Stimulated activated CD4-positive, alpha-beta T cell treated with anti-CD3 and anti-CD28 coated beads, Interleukin-12 subunit alpha, Interleukin-12 subunit beta, amount 100 ng/mL, for 48 hours (primary cell): Measurements from ENCODE around the gene SYNM.

Source experiments
- DNase-seq, 3 donors: peaks; one replicate each; pipeline ENCODE4 v3.0.0-alpha.2; 2020; ENCODE audit warnings: low read depth in 2 of 3, low spot score in 1 of 3

SYNM gene

DNA sequence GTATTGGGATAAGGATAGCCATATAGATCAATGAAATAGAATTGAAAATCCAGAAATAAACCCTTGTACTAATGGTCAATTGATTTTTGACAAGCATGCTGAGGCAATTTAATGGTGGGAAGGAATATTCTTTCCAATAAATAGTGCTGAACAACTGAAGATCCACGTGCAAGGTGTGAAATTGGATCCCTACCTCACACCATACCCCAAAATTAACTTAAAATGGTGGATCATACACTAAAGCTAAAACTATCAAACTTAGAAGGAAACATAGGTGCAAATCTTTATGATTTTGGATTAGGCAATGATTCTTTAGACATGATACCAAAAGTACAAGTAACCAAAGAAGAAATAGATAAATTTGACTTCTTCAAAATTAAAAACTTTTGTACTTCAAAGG is 22.1 kb upstream of the SYNM start:
- DNase-seq, result no peak

GRCh38 chr15:99084965-99085364 is 19.9 kb upstream of the SYNM start:
- no peak for DNase-seq

GRCh38 chr15:99085413-99086326 is 19.2 kb upstream of the SYNM start:
- DNase-seq, result no peak

- DNase-seq, result no peak
These were observed 18.6 kb upstream of the SYNM start for GRCh38 chr15:99086327-99086667.

DNA sequence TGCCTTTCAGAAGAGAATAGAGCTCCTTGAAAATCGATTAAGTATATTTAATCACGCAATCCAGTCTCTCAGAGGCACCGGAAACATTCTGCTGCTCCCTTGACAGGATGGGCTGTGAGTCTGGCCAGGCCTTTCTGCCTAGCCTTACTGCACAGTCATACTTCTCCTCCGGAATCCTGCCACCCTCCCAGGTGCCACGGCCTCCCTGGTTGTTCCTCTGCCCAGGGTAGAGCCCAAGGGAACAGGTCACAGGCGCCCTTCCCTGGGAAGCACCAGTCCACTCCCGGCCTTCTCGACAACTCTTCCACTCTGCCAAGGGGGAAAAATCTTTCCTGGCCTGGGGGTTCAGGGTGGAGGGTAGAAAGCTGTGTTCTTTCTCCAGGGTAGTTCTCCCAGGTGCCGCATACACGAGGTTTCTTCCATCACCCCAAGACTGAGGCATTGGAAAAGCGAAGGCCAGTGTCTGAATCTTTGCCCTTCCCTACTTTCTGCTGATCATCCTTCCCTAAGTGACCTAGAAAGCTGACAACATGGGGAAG is 17.4 kb upstream of the SYNM start:
- no peak for DNase-seq

DNA sequence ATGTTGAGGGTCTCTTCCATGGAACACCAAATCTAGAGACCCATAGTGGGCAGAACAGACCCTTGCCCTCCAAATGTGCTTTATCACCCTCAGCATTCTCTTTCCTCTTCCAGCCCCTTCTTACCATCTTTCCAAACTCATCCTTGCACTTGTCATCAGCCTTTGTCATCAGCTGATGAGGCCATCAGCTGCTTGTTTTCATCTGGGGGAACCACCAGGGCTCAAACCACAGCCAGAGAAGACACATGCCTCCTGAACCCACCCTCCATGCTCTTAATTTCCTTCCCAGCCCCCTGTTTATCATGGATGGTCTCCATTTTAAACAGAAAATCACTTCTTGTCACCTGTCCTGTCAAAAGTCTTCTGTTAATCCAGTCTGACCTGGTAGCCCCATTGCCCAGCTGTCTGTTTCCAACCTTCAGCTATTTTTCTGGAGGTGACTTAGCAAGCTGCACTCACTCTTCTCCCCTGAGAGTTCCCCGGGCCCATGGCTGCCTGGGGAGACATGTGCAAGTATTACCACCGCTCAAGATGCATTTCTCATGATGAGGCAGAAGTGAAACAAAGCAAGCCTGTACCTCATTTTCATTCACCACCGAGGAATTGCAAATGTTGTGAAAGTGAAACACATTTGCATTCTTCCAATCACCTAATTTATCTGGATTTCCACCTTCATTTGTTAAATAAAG is 14.7 kb upstream of the SYNM start:
- no peak for DNase-seq

DNA sequence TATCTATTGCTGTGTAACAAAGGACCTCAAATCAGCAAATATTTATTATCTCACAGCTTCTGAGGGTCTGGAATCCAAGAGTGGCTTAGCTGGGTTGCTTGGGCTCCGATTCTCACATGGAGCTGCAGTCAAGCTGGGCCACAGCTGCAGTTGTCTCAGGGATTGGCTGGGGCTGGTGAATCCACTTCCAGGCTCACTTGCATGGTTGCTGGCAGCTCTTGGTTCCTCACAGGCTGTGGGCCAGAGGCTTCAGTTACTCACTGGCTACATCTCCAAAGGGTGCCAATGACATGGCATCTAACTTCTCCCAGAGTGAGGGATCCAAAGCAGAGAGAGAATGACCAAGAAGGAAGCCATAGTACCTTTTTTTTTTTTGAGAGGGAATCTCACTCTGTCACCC is 13.9 kb upstream of the SYNM start:
- DNase-seq, result no peak

DNA sequence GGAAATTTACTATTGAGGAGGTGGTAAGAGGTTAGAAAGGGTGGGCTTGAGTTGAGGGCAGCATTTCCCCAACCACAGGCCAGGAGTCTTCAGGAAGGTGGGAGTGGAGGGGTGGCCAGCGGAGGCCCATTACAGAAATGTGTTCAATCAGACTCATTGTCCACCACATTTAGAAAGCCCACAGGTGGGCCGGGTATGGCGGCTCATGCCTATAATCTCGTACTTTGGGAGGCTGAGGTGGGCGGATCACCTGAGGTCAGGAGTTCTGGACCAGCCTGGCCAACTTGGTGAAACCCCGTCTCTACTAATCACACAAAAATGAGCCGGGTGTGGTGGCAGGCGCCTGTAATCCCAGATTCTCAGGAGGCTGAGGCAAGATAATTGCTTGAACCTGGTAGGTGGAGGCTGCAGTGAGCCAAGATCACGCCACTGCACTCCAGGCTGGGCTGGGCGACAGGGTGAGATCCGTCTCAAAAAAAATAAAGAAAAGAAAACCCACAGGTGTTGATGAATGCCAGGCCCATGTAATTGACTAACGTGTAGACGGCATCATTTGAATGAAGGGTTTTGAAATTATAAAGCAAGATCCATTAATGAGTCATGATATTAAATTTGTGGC is 12.2 kb upstream of the SYNM start:
- DNase-seq, result no peak

GRCh38 chr15:99095626-99096025 is 9.3 kb upstream of the SYNM start:
- no peak for DNase-seq

DNA sequence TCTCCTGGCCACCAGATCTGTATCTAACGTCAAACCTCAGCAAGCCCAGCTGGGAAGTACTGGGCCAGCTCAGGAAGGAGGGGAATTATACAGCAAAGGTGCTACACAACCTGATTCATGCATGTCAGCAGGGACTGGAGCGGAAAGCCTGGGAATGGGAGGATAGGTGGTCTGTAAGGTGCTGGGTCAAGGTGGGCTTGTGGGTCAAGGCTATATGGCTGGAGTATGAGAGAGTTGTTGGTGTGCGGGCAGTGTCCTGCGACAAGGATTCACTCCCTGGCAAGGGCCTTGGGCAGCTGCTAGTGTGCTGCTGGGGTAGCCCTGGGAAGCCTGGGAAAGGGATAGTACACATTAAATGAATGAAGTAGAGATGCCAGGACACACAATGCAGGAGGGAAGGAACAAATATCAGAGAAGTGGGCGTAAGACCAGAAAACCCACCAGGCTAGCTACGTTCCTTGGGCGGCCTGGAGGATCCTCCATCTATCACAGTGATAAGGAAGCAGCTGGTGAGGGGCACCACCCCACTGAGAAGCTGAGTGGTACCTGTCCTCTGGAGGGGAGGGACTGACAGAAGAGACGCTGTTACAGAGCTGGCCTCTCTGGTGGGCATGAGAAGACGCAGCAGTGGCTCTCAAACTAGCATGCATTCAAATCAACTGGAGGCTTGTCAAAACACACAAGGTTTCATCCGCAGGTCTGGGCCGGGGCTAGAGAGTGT is 8.5 kb upstream of the SYNM start:
- no peak for DNase-seq

DNA sequence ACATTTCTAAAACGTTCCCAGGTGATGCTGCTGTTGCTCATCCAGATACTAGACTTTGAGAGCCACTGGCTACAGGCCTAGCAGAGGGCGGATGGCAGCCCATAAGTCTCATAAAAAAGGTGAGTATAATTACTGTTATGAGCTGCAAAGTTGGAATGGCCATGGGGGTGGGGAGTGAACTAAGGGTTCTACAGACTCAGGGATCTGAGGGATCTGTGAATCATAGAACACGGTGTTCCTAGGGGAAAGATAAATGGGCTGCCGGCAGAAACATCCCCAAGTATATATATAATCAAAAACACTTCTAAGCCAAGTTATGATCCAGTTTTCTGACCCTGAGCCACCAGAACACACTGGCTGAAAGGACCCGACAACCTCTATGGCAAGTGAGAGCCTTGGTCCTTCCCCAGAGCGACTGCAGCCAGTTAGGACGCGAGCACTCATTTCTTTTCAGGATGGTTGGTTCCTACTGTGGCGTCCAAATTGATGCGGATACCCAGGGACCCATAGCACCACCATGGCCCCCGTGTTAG is 7.9 kb upstream of the SYNM start:
- no peak for DNase-seq

- no peak for DNase-seq
These were observed 7.2 kb upstream of the SYNM start for GRCh38 chr15:99097441-99098410.

DNA sequence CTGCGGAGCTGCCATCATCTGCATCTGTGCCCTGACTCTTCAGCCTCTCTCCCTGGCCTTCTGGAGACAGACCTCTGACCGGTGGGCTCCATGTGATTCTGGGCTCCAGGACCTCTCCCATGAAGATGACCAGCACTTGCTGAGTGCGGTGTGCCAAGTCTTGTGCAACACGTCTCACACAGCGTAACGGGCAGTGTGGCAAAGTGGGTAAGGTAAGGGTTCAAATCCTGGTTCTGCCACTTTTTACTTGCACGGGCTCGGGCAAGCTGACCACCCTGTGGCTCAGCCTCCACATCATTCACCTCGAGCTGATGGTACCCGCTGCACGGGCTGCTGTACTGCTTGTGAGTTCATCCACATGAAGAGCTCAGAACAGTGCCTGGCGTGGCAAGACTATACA is 6.5 kb upstream of the SYNM start:
- DNase-seq, result no peak

- no peak for DNase-seq
These were observed 5.9 kb upstream of the SYNM start for GRCh38 chr15:99098991-99099390.

- DNase-seq, result no peak
These were observed 5.2 kb upstream of the SYNM start for GRCh38 chr15:99099661-99100060.

GRCh38 chr15:99100245-99101173 is 4.4 kb upstream of the SYNM start:
- peak in 2 of 3 donors; percentile 43 to 53 for DNase-seq

- no peak for DNase-seq
These were observed 3.4 kb upstream of the SYNM start for GRCh38 chr15:99101501-99101900.

DNA sequence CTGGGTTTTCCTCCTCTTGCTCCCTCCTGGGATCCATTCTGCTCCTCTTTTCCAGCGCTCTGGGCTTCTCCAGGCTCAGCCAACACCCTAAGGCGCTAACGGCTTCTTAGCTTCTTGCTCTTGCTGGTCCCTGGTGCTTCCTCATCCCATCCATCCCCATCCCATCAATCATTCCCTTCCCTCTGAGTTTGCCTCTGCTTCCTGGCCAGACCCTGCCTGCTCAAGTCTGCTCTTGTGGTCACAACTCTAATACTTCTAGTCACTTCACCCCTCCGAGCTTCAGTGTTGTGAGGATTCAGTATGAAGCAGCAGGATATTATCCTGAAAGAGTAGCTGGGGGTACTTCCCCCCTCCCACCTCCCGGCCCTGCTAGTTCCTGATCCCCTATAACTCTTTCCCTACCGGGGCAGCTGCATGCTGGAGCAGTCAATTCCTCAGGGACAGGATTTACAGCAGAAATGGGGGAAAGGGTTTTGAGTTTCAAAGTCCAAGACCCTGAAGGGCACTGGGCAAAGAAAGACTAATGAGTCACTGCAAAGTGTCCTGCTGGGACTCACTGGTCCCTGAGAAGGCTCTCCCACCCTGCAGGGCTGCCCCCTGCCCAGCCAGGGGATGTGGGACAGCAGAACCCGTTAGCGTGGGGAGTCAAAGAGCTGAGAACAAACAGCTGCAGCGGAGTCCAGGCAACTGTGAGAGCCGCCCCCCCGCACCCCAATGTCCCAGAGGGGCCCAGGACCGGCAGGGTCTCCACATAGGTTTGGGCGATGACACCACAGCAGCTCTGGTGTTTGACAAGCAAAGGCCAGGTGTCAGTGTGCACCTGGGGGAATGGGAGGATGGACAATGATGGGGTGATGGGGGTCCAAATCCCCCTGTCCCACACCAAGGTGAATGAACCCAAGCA is 2.3 kb upstream of the SYNM start:
- DNase-seq, result no peak
